Right ventricle myocardium superior (tissue), 1 donor: Measurements from ENCODE around the gene IGLL1. TPM values are rescaled to one million over a fixed set of nuclear protein-coding genes. Genes with fewer than 3 reads are reported as not detected.

Source experiments
- total RNA-seq: library from RNA; stranded (reverse); fragmentation: NEBNext Ultra II Directional; extraction: Animal tissue kit (Norgen Biotek cat#: 25700); gene quantifications from one replicate; pipeline ENCODE4 v1.2.1, GENCODE V29; 2021
- donor health status: DM: no; HTN: yes; CAD: no; lungs with severe emphysema.

Gene IGLL1
- total RNA-seq, 1 donor from 2014 or later = not detected

Other genes starting within 250 kb of the IGLL1 start
- 0.16 TPM for gene DRICH1, start 52.0 kb upstream of the IGLL1 start, total RNA-seq
- gene RGL4, start 110.7 kb upstream of the IGLL1 start, total RNA-seq = not detected
- gene ZNF70, start 170.8 kb upstream of the IGLL1 start, total RNA-seq = 2.8 TPM
- gene VPREB3, start 174.1 kb upstream of the IGLL1 start, total RNA-seq = 0.51 TPM
- not detected for gene C22orf15, start 182.7 kb upstream of the IGLL1 start, total RNA-seq
- 1,600 TPM for gene CHCHD10, start 187.7 kb upstream of the IGLL1 start, total RNA-seq
- gene MMP11, start 192.6 kb upstream of the IGLL1 start, total RNA-seq = 25.3 TPM
- gene SMARCB1, start 206.7 kb upstream of the IGLL1 start, total RNA-seq = 46.6 TPM